C4-2B (cell line): ENCODE measurements around the gene RMDN2.

ENCODE experiments used
- CTCF ChIP-seq: fragments of 450-650 bp; conservative IDR thresholded peaks from 2 replicates; pipeline ENCODE4 v1.5.1; 2017; ENCODE audit warnings: mild to moderate bottlenecking
- ZFX ChIP-seq: fragments of 450-650 bp; IDR thresholded peaks from 2 replicates; pipeline ENCODE4 v1.6.1; 2017

- TF ChIP-seq CTCF = no peak
- no peak for TF ChIP-seq ZFX
These were observed 22.2 kb downstream of the RMDN2 start for GRCh38 chr2:37947306-37947705.
